Upper lobe of left lung (tissue), 6 donors: Measurements from ENCODE around the gene HPSE2. TPM values are rescaled to one million over a fixed set of nuclear protein-coding genes. Genes with fewer than 3 reads are reported as not detected.
"Not testable (repeated sequence)": the region's sequence is repeated elsewhere in the genome, so short reads cannot be mapped to it uniquely, and the experiment has no call there.

Experiments used
- ATAC-seq, 2 donors: fragments of 200-7000 bp; cut with Tn5 transposase; one replicate each; pipeline ENCODE4 v1.9.1; 2022; ENCODE audit warnings: mild to moderate bottlenecking in 2 of 2, moderate library complexity in 2 of 2; ENCODE audit not compliant: low FRiP score in 2 of 2
- DNase-seq, 2 donors: peaks; one replicate each; pipeline ENCODE4 v3.0.0-alpha.2; 2019 to 2020
- H3K27ac ChIP-seq, 4 donors: fragments of 200-600 bp; sonication (generic); one replicate each; pipeline ENCODE4 v1.5.1; 2016 to 2019
- H3K27me3 ChIP-seq, 4 donors: fragments of 200-600 bp; sonication (generic); one replicate each; pipeline ENCODE4 v1.5.1; 2017 to 2019
- H3K36me3 ChIP-seq, 4 donors: fragments of 200-600 bp; sonication (generic); one replicate each; pipeline ENCODE4 v1.5.1; 2016 to 2019
- H3K4me1 ChIP-seq, 4 donors: fragments of 200-600 bp; sonication (generic); one replicate each; pipeline ENCODE4 v1.5.1; 2018 to 2019
- H3K4me3 ChIP-seq, 4 donors: fragments of 200-600 bp; sonication (generic); one replicate each; pipeline ENCODE4 v1.5.1; 2017 to 2019; ENCODE audit warnings: mild to moderate bottlenecking in 2 of 4, moderate library complexity in 1 of 4
- H3K9me3 ChIP-seq, 4 donors: fragments of 200-600 bp; sonication (generic); one replicate each; pipeline ENCODE4 v1.5.1; 2018 to 2019
- EP300 ChIP-seq, 4 donors: sonication (generic); formaldehyde crosslinking; IDR thresholded peaks; one replicate each; pipeline ENCODE4 v1.5.1; 2017; ENCODE audit warnings: antibody characterized with exemption in 4 of 4, control low read depth in 2 of 4
- POLR2A ChIP-seq, 4 donors: fragments of 450-650 bp; IDR thresholded peaks; one replicate each; pipeline ENCODE4 v1.5.1; 2016 to 2017; ENCODE audit warnings: antibody characterized with exemption in 4 of 4, mild to moderate bottlenecking in 2 of 4
- POLR2AphosphoS5 ChIP-seq, 2 donors: sonication (generic); formaldehyde crosslinking; IDR thresholded peaks; one replicate each; pipeline ENCODE4 v1.5.1; 2017; ENCODE audit warnings: antibody characterized with exemption in 2 of 2
- WGBS, 2 donors: methylation state at CpG; one replicate each; pipeline ENCODE4 v1.1.5; 2017 to 2018; 5-methylcytosine and 5-hydroxymethylcytosine counted together
- total RNA-seq, 6 donors: library from RNA; depleted of rRNA in 4 of 6; stranded (reverse); fragments of >200 nt in 4 of 6; gene quantifications; one replicate each; pipeline versions ENCODE4 v1.1.0 to v1.2.1, GENCODE V29; 2016 to 2021
- TF ChIP-seq, protein P1 (sequence below), 6 experiments: fragments of 450-650 bp in 4 of 6; fragments of 200-600 bp in 2 of 6; sonication (generic) in 2 of 6; IDR thresholded peaks; one replicate each; pipeline ENCODE4 v1.5.1; 2016 to 2019; ENCODE audit warnings: antibody characterized with exemption in 6 of 6
- donor health status: DM: no; HTN: no; CAD: no; lungs with moderate emphysema.
- donor health status: DM: no; HTN: yes; CAD: no; lungs with severe emphysema.

The HPSE2 gene
- total RNA-seq, 6 donors from 2014 or later = 0.15 to 1.1 (median 0.91) TPM; not detected in 1

GRCh38 chr10:99161165-99161564 is 74.5 kb downstream of the HPSE2 start:
- H3K27ac ChIP-seq = no peak overlapping the region
- ATAC-seq (no peak), DNase-seq (no peak)
- H3K36me3 ChIP-seq = no peaks in the 10 kb centered on the region
- no peaks in the 10 kb centered on the region for H3K9me3 ChIP-seq
- H3K4me3 ChIP-seq = no peak overlapping the region
- H3K4me1 ChIP-seq = no peaks in the 10 kb centered on the region
- 70 to 79% methylated on average over 4 of the region's 4 CpGs for WGBS, 2 donors
- H3K27me3 ChIP-seq = no peaks in the 10 kb centered on the region
- TF ChIP-seq, protein P1, sequence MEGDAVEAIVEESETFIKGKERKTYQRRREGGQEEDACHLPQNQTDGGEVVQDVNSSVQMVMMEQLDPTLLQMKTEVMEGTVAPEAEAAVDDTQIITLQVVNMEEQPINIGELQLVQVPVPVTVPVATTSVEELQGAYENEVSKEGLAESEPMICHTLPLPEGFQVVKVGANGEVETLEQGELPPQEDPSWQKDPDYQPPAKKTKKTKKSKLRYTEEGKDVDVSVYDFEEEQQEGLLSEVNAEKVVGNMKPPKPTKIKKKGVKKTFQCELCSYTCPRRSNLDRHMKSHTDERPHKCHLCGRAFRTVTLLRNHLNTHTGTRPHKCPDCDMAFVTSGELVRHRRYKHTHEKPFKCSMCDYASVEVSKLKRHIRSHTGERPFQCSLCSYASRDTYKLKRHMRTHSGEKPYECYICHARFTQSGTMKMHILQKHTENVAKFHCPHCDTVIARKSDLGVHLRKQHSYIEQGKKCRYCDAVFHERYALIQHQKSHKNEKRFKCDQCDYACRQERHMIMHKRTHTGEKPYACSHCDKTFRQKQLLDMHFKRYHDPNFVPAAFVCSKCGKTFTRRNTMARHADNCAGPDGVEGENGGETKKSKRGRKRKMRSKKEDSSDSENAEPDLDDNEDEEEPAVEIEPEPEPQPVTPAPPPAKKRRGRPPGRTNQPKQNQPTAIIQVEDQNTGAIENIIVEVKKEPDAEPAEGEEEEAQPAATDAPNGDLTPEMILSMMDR (IDR thresholded peaks at IDR 0.05) = no peak
- no peak for TF ChIP-seq EP300 (IDR thresholded peaks at IDR 0.05)
- no peak for TF ChIP-seq POLR2A (IDR thresholded peaks at IDR 0.05)
- no peak for TF ChIP-seq POLR2AphosphoS5 (IDR thresholded peaks at IDR 0.05)

GRCh38 chr10:99143651-99144050 is 92.0 kb downstream of the HPSE2 start:
- TF ChIP-seq, protein P1 (IDR thresholded peaks at IDR 0.05) = no peak
- no peak for TF ChIP-seq POLR2A (IDR thresholded peaks at IDR 0.05)
- no peak for TF ChIP-seq POLR2AphosphoS5 (IDR thresholded peaks at IDR 0.05)
- no peak for TF ChIP-seq EP300 (IDR thresholded peaks at IDR 0.05)
- Histone ChIP-seq H3K27ac (no peak overlapping the region), H3K36me3 (no peaks in the 10 kb centered on the region), H3K27me3 (no peaks in the 10 kb centered on the region), H3K4me3 (no peak overlapping the region), H3K9me3 (no peaks in the 10 kb centered on the region), H3K4me1 (no peaks in the 10 kb centered on the region)
- 66 to 71% methylated on average over 2 of the region's 2 CpGs for WGBS, 2 donors
- DNase-seq (no peak), ATAC-seq (no peak)

GRCh38 chr10:99143011-99143410 is 92.6 kb downstream of the HPSE2 start:
- H3K27ac ChIP-seq = no peak overlapping the region
- no peaks in the 10 kb centered on the region for H3K27me3 ChIP-seq
- ATAC-seq = no peak
- TF ChIP-seq POLR2AphosphoS5 (IDR thresholded peaks at IDR 0.05) (no peak), POLR2A (IDR thresholded peaks at IDR 0.05) (no peak), EP300 (IDR thresholded peaks at IDR 0.05) (no peak)
- TF ChIP-seq, protein P1 (IDR thresholded peaks at IDR 0.05) = no peak
- no peak for DNase-seq
- H3K4me3 ChIP-seq = no peak overlapping the region
- no peaks in the 10 kb centered on the region for H3K9me3 ChIP-seq
- H3K4me1 ChIP-seq = no peaks in the 10 kb centered on the region
- H3K36me3 ChIP-seq = no peaks in the 10 kb centered on the region

DNA sequence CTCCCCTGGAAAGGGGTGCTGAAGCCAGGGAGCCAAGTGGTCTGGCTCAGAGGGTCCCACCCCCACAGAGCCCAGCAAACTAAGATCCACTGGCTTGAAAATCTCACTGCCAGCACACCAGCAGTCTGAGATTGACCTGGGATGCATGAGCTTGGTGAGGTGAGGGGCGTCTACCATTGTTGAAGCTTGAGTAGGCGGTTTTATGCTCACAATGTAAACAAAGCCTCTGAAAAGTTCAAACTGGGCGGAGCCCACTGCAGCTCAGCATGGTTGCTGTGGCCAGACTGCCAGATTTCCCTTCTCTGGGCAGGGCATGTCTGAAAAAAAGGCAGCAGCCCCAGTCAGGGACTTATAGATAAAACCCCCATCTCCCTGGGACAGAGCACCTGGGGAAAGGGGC is 102.8 kb downstream of the HPSE2 start:
- not testable (repeated sequence) for H3K27me3 ChIP-seq, H3K36me3 ChIP-seq, ATAC-seq, DNase-seq, H3K9me3 ChIP-seq, H3K4me1 ChIP-seq, H3K27ac ChIP-seq, H3K4me3 ChIP-seq
- WGBS, 2 donors = 52% methylated on average over 3 of the region's 3 CpGs

GRCh38 chr10:99125879-99126278 is 109.8 kb downstream of the HPSE2 start:
- no peak overlapping the region for H3K4me3 ChIP-seq
- ATAC-seq (no peak), DNase-seq (no peak)
- no peaks in the 10 kb centered on the region for H3K27me3 ChIP-seq
- H3K4me1 ChIP-seq = no peaks in the 10 kb centered on the region
- H3K9me3 ChIP-seq = peaks cover 0 to 9% (median 0%) of the 10 kb centered on the region in 4 donors
- no peaks in the 10 kb centered on the region for H3K36me3 ChIP-seq
- no peak overlapping the region for H3K27ac ChIP-seq
- WGBS, 2 donors = 65 to 70% methylated on average over 3 of the region's 3 CpGs
- TF ChIP-seq EP300 (IDR thresholded peaks at IDR 0.05) (no peak), POLR2AphosphoS5 (IDR thresholded peaks at IDR 0.05) (no peak), POLR2A (IDR thresholded peaks at IDR 0.05) (no peak)
- TF ChIP-seq, protein P1 (IDR thresholded peaks at IDR 0.05) = no peak
